Measurements from ENCODE around the gene VSTM4. TPM values are rescaled to one million over a fixed set of nuclear protein-coding genes. Genes with fewer than 3 reads are reported as not detected.

VSTM4 gene
- total and polyA plus RNA-seq, 9 donors: 17.3 to 68.9 (median 42.9) TPM

DNA sequence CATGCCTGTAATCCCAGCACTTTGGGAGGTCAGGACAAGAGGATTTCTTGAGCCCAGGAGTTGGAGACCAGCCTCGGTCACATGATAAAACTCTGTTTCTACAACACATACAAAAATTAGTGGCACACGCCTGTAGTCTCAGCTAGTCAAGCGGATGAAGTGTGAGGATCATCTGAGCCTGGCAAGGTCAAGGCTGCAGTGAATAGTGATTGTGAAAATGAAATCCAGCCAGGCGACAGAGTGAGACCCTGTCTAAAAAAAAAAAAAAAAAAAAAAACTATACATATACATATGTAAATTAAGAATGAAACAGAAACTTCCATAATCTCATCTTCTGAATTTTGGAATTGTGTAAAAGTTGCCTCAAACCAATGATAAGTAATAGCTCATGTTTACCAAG lies 36.7 kb upstream of the VSTM4 start:
- no peak for DNase-seq
- no peaks in the 10 kb centered on the region for H3K27me3 ChIP-seq
- intact Hi-C loops (cut with DNase I): no loop called here
- H3K36me3 ChIP-seq: no peaks in the 10 kb centered on the region
- TF ChIP-seq, protein P1, sequence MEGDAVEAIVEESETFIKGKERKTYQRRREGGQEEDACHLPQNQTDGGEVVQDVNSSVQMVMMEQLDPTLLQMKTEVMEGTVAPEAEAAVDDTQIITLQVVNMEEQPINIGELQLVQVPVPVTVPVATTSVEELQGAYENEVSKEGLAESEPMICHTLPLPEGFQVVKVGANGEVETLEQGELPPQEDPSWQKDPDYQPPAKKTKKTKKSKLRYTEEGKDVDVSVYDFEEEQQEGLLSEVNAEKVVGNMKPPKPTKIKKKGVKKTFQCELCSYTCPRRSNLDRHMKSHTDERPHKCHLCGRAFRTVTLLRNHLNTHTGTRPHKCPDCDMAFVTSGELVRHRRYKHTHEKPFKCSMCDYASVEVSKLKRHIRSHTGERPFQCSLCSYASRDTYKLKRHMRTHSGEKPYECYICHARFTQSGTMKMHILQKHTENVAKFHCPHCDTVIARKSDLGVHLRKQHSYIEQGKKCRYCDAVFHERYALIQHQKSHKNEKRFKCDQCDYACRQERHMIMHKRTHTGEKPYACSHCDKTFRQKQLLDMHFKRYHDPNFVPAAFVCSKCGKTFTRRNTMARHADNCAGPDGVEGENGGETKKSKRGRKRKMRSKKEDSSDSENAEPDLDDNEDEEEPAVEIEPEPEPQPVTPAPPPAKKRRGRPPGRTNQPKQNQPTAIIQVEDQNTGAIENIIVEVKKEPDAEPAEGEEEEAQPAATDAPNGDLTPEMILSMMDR (IDR thresholded peaks at IDR 0.05): no peak
- no peak for TF ChIP-seq EP300 (IDR thresholded peaks at IDR 0.05)
- no peak for TF ChIP-seq POLR2A (IDR thresholded peaks at IDR 0.05)
- no peaks in the 10 kb centered on the region for H3K9me3 ChIP-seq
- H3K27ac ChIP-seq: no peak overlapping the region
- no peaks in the 10 kb centered on the region for H3K4me1 ChIP-seq (ENCODE audit: insufficient read depth)
- WGBS, 3 donors: 83 to 86% (median 86%) methylated on average over 4 of the region's 4 CpGs
- no peak overlapping the region for H3K4me3 ChIP-seq

DNA sequence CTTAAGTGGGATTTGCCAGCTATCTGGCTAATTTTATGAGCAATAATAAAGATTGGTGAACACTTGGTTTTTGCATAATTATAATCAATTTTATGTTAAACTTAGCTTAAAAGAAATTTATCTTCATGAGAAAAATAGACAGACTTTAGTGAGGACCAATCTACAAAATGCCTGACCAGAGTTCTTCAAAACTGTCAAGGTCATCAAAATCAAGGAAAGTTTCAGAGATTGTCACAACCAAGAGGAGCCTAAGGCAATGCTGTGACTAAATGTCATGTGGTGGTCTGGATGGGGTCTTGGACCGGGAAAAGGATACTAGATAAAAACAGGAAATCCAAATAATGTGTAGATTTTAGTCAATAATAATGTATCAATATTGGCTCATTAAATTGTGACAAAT lies 36.2 kb upstream of the VSTM4 start:
- DNase-seq: no peak
- Histone ChIP-seq H3K9me3 (no peaks in the 10 kb centered on the region), H3K27ac (no peak overlapping the region), H3K36me3 (no peaks in the 10 kb centered on the region), H3K4me1 (ENCODE audit: insufficient read depth) (no peaks in the 10 kb centered on the region), H3K27me3 (no peaks in the 10 kb centered on the region), H3K4me3 (no peak overlapping the region)
- 83 to 95% (median 89%) methylated on average over 1 of the region's 1 CpG for WGBS, 3 donors
- intact Hi-C loops (cut with DNase I): no loop called here
- TF ChIP-seq, protein P1 (IDR thresholded peaks at IDR 0.05): no peak
- TF ChIP-seq EP300 (IDR thresholded peaks at IDR 0.05): no peak
- no peak for TF ChIP-seq POLR2A (IDR thresholded peaks at IDR 0.05)

DNA sequence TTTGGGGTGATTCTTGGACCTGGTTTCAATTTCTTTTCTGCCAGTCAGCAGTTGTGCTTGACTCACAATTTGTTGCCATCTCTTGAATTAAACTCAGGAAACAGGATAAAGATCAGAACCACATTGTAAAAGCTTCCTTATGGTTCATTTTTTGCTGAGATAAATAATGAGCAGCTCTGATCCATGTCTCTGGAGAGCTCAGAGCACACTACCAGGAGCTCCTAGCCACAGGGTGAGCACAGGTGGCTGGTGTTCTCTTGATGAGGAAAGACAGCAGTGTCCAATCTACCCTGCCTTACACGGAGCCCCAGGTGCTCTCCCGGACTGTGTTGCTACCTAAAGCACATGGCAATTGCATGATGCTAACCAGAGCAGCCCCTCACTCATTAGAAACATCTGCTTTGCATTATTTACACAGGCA lies 35.7 kb upstream of the VSTM4 start:
- no peak for DNase-seq
- no peak overlapping the region for H3K27ac ChIP-seq
- H3K27me3 ChIP-seq: no peaks in the 10 kb centered on the region
- H3K4me1 ChIP-seq (ENCODE audit: insufficient read depth): no peaks in the 10 kb centered on the region
- H3K36me3 ChIP-seq: no peaks in the 10 kb centered on the region
- intact Hi-C loops (cut with DNase I): no loop called here
- no peaks in the 10 kb centered on the region for H3K9me3 ChIP-seq
- no peak overlapping the region for H3K4me3 ChIP-seq
- TF ChIP-seq EP300 (IDR thresholded peaks at IDR 0.05): no peak
- WGBS, 3 donors: 46 to 55% (median 50%) methylated on average over 2 of the region's 2 CpGs

DNA sequence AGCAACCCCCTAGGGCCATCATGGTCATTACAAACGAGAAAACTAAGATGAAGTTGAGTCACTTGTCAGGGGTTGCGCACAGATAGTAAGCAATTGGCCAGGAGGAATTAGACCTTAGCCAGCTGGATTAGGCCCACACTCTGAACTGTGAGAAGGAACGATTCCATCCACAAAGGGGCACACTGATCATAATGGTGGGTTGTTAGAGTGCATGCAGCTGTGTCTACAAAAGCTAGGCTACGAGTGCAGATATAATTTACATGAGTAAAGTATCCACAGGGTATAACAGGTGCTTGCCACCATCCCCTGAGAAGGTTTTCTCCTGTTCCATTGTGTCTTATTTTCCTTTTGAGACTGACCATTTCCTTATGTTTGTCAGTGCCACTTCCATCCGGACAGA lies 35.1 kb upstream of the VSTM4 start:
- no peaks in the 10 kb centered on the region for H3K9me3 ChIP-seq
- H3K27me3 ChIP-seq: no peaks in the 10 kb centered on the region
- no peak overlapping the region for H3K27ac ChIP-seq
- intact Hi-C loops (cut with DNase I): no loop called here
- H3K36me3 ChIP-seq: no peaks in the 10 kb centered on the region
- WGBS, 3 donors: 74 to 86% (median 79%) methylated on average over 5 of the region's 5 CpGs
- no peaks in the 10 kb centered on the region for H3K4me1 ChIP-seq (ENCODE audit: insufficient read depth)
- no peak for DNase-seq
- TF ChIP-seq EP300 (IDR thresholded peaks at IDR 0.05) (no peak), POLR2A (IDR thresholded peaks at IDR 0.05) (no peak)
- TF ChIP-seq, protein P1 (IDR thresholded peaks at IDR 0.05): no peak
- H3K4me3 ChIP-seq: no peak overlapping the region

DNA sequence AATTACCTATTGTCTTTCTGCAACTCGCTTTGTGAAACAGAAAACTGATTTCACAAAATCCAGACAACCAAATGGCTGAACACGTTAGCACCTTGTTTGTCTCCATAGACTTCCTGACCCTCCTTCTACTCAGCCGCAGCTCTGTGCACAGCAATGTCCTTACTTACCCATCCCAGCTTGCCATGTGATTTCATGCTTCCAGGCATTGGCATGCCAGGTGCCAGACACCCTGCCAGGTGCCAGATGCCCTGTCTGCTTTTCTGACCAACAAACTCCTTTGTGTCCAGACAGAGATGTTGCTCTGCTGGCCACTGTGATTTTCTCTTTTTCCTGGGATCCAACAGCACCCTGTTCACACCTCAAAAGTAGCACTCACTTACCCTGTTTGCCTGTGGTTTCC lies 34.6 kb upstream of the VSTM4 start:
- H3K4me3 ChIP-seq: no peak overlapping the region
- no peaks in the 10 kb centered on the region for H3K4me1 ChIP-seq (ENCODE audit: insufficient read depth)
- no peaks in the 10 kb centered on the region for H3K27me3 ChIP-seq
- no peaks in the 10 kb centered on the region for H3K9me3 ChIP-seq
- no peak for TF ChIP-seq EP300 (IDR thresholded peaks at IDR 0.05)
- TF ChIP-seq, protein P1 (IDR thresholded peaks at IDR 0.05): no peak
- no peak for TF ChIP-seq POLR2A (IDR thresholded peaks at IDR 0.05)
- intact Hi-C loops (cut with DNase I): no loop called here
- WGBS, 3 donors: 94 to 100% (median 95%) methylated on average over 3 of the region's 3 CpGs
- no peak for DNase-seq
- no peaks in the 10 kb centered on the region for H3K36me3 ChIP-seq
- no peak overlapping the region for H3K27ac ChIP-seq

All from ovary (tissue), 9 donors.